OCI-LY1 (cell line): Measurements from ENCODE around the gene CISD1.

Experiments
- H2AFZ ChIP-seq: fragments of 200-600 bp; sonication (generic), shearing (Covaris generic); 2 replicates; pipeline ENCODE4 v1.6.0; 2014; ENCODE audit warnings: antibody characterized with exemption, mild to moderate bottlenecking, low read length
- H3F3A ChIP-seq: fragments of 200-600 bp; sonication (generic), shearing (Covaris generic); 2 replicates; pipeline ENCODE4 v1.6.0; 2014; ENCODE audit warnings: mild to moderate bottlenecking, antibody characterized with exemption, low read length, moderate library complexity; ENCODE audit not compliant: insufficient read depth
- H3K27ac ChIP-seq: fragments of 200-600 bp; sonication (generic); 2 replicates; pipeline ENCODE4 v1.5.1; 2014; ENCODE audit warnings: low read length, mixed run types, mild to moderate bottlenecking, low read depth; ENCODE audit not compliant: poor library complexity, severe bottlenecking
- H3K27me3 ChIP-seq: fragments of 200-600 bp; sonication (generic); 2 replicates; pipeline ENCODE4 v1.6.0; 2014; ENCODE audit warnings: antibody characterized with exemption, mild to moderate bottlenecking, low read length, moderate library complexity; ENCODE audit not compliant: insufficient read depth
- H3K36me3 ChIP-seq: fragments of 200-600 bp; sonication (generic); 2 replicates; pipeline ENCODE4 v1.6.1; 2014; ENCODE audit warnings: mild to moderate bottlenecking, antibody characterized with exemption, low read length, moderate library complexity, mixed read lengths; ENCODE audit not compliant: insufficient read depth
- H3K4me1 ChIP-seq: fragments of 200-600 bp; sonication (generic); 2 replicates; pipeline ENCODE4 v1.5.1; 2014; ENCODE audit warnings: mild to moderate bottlenecking, low read length, moderate library complexity; ENCODE audit not compliant: insufficient read depth, severe bottlenecking
- H3K4me2 ChIP-seq: fragments of 200-600 bp; sonication (generic), shearing (Covaris generic); 2 replicates; pipeline ENCODE4 v1.6.1; 2014; ENCODE audit warnings: low read length
- H3K4me3 ChIP-seq: fragments of 200-600 bp; sonication (generic); 2 replicates; pipeline ENCODE4 v1.5.1; 2014; ENCODE audit warnings: low read length, low read depth, mild to moderate bottlenecking, mixed read lengths; ENCODE audit not compliant: poor library complexity, severe bottlenecking
- H3K79me2 ChIP-seq: fragments of 200-600 bp; shearing (Covaris generic); 2 replicates; pipeline ENCODE4 v1.6.1; 2016; ENCODE audit warnings: mixed run types, low read length, mixed read lengths; ENCODE audit not compliant: insufficient read depth
- H3K9ac ChIP-seq: fragments of 200-600 bp; sonication (generic), shearing (Covaris generic); 2 replicates; pipeline ENCODE4 v1.6.1; 2014; ENCODE audit warnings: mild to moderate bottlenecking, low read length, mixed read lengths
- H3K9me2 ChIP-seq: fragments of 200-600 bp; sonication (generic), shearing (Covaris generic); 2 replicates; pipeline ENCODE4 v1.6.1; 2014; ENCODE audit warnings: low read depth, mild to moderate bottlenecking, low read length, mixed read lengths
- H3K9me3 ChIP-seq: fragments of 200-600 bp; shearing (Covaris generic); 2 replicates; pipeline ENCODE4 v1.6.1; 2014; ENCODE audit warnings: low read length, mixed read lengths
- H4K20me1 ChIP-seq: fragments of 200-600 bp; sonication (generic), shearing (Covaris generic); 2 replicates; pipeline ENCODE4 v1.6.0; 2016; ENCODE audit warnings: mild to moderate bottlenecking, low read length; ENCODE audit not compliant: insufficient read depth
- CTCF ChIP-seq: fragments of 200-600 bp; sonication (generic), shearing (Covaris generic); IDR thresholded peaks from 2 replicates; pipeline ENCODE4 v1.5.1; 2017; ENCODE audit warnings: mild to moderate bottlenecking, antibody characterized with exemption, low read length, moderate library complexity, mixed read lengths
- EZH2 ChIP-seq: fragments of 200-600 bp; sonication (generic), shearing (Covaris generic); IDR thresholded peaks from 2 replicates; pipeline ENCODE4 v1.8.0; 2017; ENCODE audit warnings: borderline replicate concordance, mixed run types, mild to moderate bottlenecking, antibody characterized with exemption, low read length, moderate library complexity, mixed read lengths

Gene CISD1

DNA sequence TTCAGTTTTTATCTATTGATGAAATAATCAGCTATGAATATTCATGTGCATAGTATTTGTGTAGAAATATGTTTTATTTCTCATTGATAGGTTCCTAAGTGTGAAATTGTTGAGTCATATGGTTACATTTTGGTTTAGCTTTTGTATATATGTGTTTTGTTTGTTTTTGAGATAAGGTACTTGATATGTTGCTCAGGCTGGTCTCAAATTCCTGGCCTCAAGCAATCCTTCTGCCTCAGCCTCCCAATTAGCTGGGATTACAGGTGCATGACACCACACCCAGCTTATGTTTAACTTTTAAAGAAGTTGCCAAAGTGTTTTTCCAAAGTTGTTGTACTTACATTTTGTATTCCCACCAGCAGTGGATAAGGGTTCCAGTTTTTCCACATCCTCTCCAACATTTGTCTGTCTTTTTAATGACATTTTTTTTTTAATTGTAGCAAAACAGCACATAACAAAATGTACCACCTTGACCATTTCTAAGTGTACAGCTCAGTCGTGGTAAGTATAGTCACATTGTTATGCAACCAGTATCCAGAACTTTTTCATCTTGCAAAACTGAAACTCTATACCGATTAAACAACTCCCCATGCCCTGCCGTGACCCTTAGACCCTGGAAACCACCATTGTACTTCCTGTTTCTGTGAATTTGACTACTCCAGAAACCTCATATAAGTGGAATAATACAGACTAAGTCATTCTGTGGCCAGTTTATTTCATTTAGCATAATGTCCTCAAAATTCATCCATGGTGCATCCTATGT, 53.3 kb downstream of the CISD1 start:
- no peak overlapping the region for H3K4me3 ChIP-seq
- H3K9me2 ChIP-seq: no peaks in the 10 kb centered on the region
- no peaks in the 10 kb centered on the region for H3K9me3 ChIP-seq
- no peak overlapping the region for H2AFZ ChIP-seq
- H3K9ac ChIP-seq: no peak overlapping the region
- no peaks in the 10 kb centered on the region for H3K4me1 ChIP-seq
- H4K20me1 ChIP-seq: no peaks in the 10 kb centered on the region
- H3K79me2 ChIP-seq: no peaks in the 10 kb centered on the region
- H3K4me2 ChIP-seq: no peak overlapping the region
- H3K27ac ChIP-seq: no peak overlapping the region
- TF ChIP-seq EZH2 (no peak), CTCF (no peak)
- no peaks in the 10 kb centered on the region for H3F3A ChIP-seq
- H3K27me3 ChIP-seq: no peaks in the 10 kb centered on the region
- no peaks in the 10 kb centered on the region for H3K36me3 ChIP-seq

- no peak overlapping the region for H3K9ac ChIP-seq
- H3K27me3 ChIP-seq: no peaks in the 10 kb centered on the region
- no peaks in the 10 kb centered on the region for H3K36me3 ChIP-seq
- no peak overlapping the region for H3K4me3 ChIP-seq
- no peaks in the 10 kb centered on the region for H4K20me1 ChIP-seq
- no peak overlapping the region for H2AFZ ChIP-seq
- no peaks in the 10 kb centered on the region for H3K79me2 ChIP-seq
- no peak overlapping the region for H3K27ac ChIP-seq
- no peaks in the 10 kb centered on the region for H3F3A ChIP-seq
- TF ChIP-seq CTCF (no peak), EZH2 (no peak)
- H3K4me1 ChIP-seq: no peaks in the 10 kb centered on the region
- no peaks in the 10 kb centered on the region for H3K9me2 ChIP-seq
- H3K4me2 ChIP-seq: no peak overlapping the region
- H3K9me3 ChIP-seq: no peaks in the 10 kb centered on the region
Measured at GRCh38 chr10:58322835-58323209, 53.9 kb downstream of the CISD1 start.

DNA sequence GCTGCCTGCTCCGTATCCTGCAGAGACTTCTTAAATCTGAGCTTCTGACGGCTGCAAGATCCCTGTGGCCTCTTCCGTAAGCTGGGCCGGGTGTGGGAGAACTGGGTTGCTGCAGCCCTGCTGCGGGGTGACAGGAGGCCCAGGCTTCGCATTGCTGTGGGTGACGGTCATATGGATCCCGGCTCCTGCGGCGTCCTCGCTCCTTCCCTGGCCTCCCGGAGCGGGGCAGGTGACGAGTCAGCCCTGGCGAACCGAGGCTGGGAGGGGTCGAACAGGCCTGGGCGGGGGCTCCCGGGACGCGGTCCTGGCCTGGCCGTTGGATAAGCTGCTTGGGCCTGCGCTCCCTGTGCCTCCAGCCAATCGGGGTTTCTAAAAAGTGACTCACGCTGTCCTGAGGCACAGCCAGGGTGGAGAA, 58.0 kb downstream of the CISD1 start:
- Histone ChIP-seq H3K27me3 (no peaks in the 10 kb centered on the region), H3K27ac (no peak overlapping the region), H3K4me2 (no peak overlapping the region), H2AFZ (no peak overlapping the region), H3K36me3 (no peaks in the 10 kb centered on the region), H3K4me1 (no peaks in the 10 kb centered on the region), H4K20me1 (no peaks in the 10 kb centered on the region), H3K79me2 (no peaks in the 10 kb centered on the region), H3K9me3 (no peaks in the 10 kb centered on the region), H3K4me3 (no peak overlapping the region), H3F3A (no peaks in the 10 kb centered on the region), H3K9ac (no peak overlapping the region), H3K9me2 (no peaks in the 10 kb centered on the region)
- TF ChIP-seq CTCF (no peak), EZH2 (no peak)
